IMR-90 (cell line): Measurements from ENCODE around the gene PTRHD1. TPM values are rescaled to one million over a fixed set of nuclear protein-coding genes. Genes with fewer than 3 reads are reported as not detected.

Experiments
- ATAC-seq: fragments of 200-7000 bp; cut with Tn5 transposase; 2 replicates; pipeline ENCODE4 v1.9.1; 2020; ENCODE audit warnings: low read depth, mild to moderate bottlenecking, moderate library complexity
- BruUV-seq: library from RNA; stranded (reverse); fragments of 400-500 nt; replicated peaks from 2 replicates; lab custom pipeline; 2021; lab: Mats Ljungman, UMichigan
- CTCF ChIA-PET: fragments of 300-600 bp; formaldehyde crosslinking; extraction: SDS; loops from one replicate; lab custom pipeline; 2021; ENCODE audit warnings: antibody characterized with exemption; lab: Yijun Ruan, JAX
- POLR2A ChIA-PET: fragments of 300-600 bp; sonication (Branson Sonifier 250); formaldehyde crosslinking; loops from one replicate; lab custom pipeline; 2022; ENCODE audit warnings: antibody characterized with exemption; ENCODE audit not compliant: unreplicated experiment; lab: Charles Lee
- DNase-seq: peaks from one replicate; pipeline ENCODE4 v3.0.0; 2013
- H2AFZ ChIP-seq: replicated peaks from 2 replicates; pipeline ENCODE3; 2013; ENCODE audit warnings: low read length, mild to moderate bottlenecking; ENCODE audit not compliant: poor library complexity
- H2AK5ac ChIP-seq: 2 replicates; pipeline ENCODE4 v1.6.1; 2013; ENCODE audit warnings: low read depth, low read length, inconsistent platforms
- H2AK9ac ChIP-seq: replicated peaks from 2 replicates; pipeline ENCODE3; 2013; ENCODE audit warnings: mild to moderate bottlenecking, low read depth, low read length, moderate library complexity; ENCODE audit not compliant: poor library complexity
- H2BK120ac ChIP-seq: 2 replicates; pipeline ENCODE4 v1.6.1; 2013; ENCODE audit warnings: low read depth, low read length, inconsistent platforms
- H2BK15ac ChIP-seq: 3 replicates; pipeline ENCODE4 v1.6.1; 2013; ENCODE audit warnings: low read depth, low read length, inconsistent platforms
- H2BK20ac ChIP-seq: 2 replicates; pipeline ENCODE4 v1.6.1; 2013; ENCODE audit warnings: low read depth, mild to moderate bottlenecking, inconsistent platforms, low read length, moderate library complexity
- H2BK5ac ChIP-seq: 2 replicates; pipeline ENCODE4 v1.6.1; 2013; ENCODE audit warnings: mild to moderate bottlenecking, low read depth, low read length, inconsistent platforms; ENCODE audit not compliant: poor library complexity, severe bottlenecking
- H3K14ac ChIP-seq: replicated peaks from 2 replicates; pipeline ENCODE4 v1.6.1; 2013; ENCODE audit warnings: low read depth, low read length, inconsistent platforms
- H3K18ac ChIP-seq: 2 replicates; pipeline ENCODE4 v1.6.1; 2013; ENCODE audit warnings: low read depth, low read length, control low read depth
- H3K23ac ChIP-seq: 2 replicates; pipeline ENCODE4 v1.6.1; 2013; ENCODE audit warnings: low read depth, low read length, inconsistent platforms
- H3K27ac ChIP-seq: 2 replicates; pipeline ENCODE4 v1.5.1; 2013; ENCODE audit warnings: mild to moderate bottlenecking, control low read depth, low read length; ENCODE audit not compliant: insufficient read depth
- H3K27me3 ChIP-seq: 2 replicates; pipeline ENCODE4 v1.6.1; 2013; ENCODE audit warnings: low read length; ENCODE audit not compliant: control insufficient read depth, insufficient read depth
- H3K36me3 ChIP-seq: 2 replicates; pipeline ENCODE4 v1.6.1; 2013; ENCODE audit warnings: low read length, mixed read lengths; ENCODE audit not compliant: control insufficient read depth, insufficient read depth
- H3K4ac ChIP-seq: 2 replicates; pipeline ENCODE4 v1.6.1; 2013; ENCODE audit warnings: low read depth, low read length, inconsistent platforms
- H3K4me1 ChIP-seq: 2 replicates; pipeline ENCODE4 v1.6.1; 2013; ENCODE audit warnings: low read length, mixed read lengths; ENCODE audit not compliant: control insufficient read depth, insufficient read depth
- H3K4me2 ChIP-seq: 2 replicates; pipeline ENCODE4 v1.6.1; 2013; ENCODE audit warnings: low read depth, mild to moderate bottlenecking, control low read depth, low read length, moderate library complexity
- H3K4me3 ChIP-seq: 2 replicates; pipeline ENCODE4 v1.5.1; 2013; ENCODE audit warnings: low read depth, mild to moderate bottlenecking, control low read depth, low read length, moderate library complexity; ENCODE audit not compliant: insufficient read depth
- H3K56ac ChIP-seq: 2 replicates; pipeline ENCODE4 v1.6.1; 2013; ENCODE audit warnings: low read length, inconsistent platforms; ENCODE audit not compliant: insufficient read depth; ENCODE audit errors: extremely low read depth
- H3K79me1 ChIP-seq, 2 experiments: 2 replicates each; pipeline ENCODE4 v1.6.1; 2013; ENCODE audit warnings: low read length in 2 of 2, inconsistent platforms in 1 of 2, low read depth in 1 of 2
- H3K9ac ChIP-seq: 2 replicates; pipeline ENCODE4 v1.6.1; 2013; ENCODE audit warnings: low read depth, low read length, control low read depth
- H3K9me1 ChIP-seq: 2 replicates; pipeline ENCODE4 v1.6.1; 2013; ENCODE audit warnings: low read length, inconsistent platforms; ENCODE audit not compliant: insufficient read depth
- H3K9me3 ChIP-seq: 2 replicates; pipeline ENCODE4 v1.6.1; 2013; ENCODE audit warnings: low read length; ENCODE audit not compliant: control insufficient read depth, insufficient read depth
- H4K20me1 ChIP-seq: 2 replicates; pipeline ENCODE4 v1.6.1; 2013; ENCODE audit warnings: low read length, inconsistent platforms; ENCODE audit not compliant: insufficient read depth
- H4K5ac ChIP-seq: 2 replicates; pipeline ENCODE4 v1.6.1; 2013; ENCODE audit warnings: mild to moderate bottlenecking, low read depth, low read length, control low read depth
- H4K8ac ChIP-seq, 2 experiments: 2 replicates each; pipeline ENCODE4 v1.6.1; 2013; ENCODE audit warnings: low read depth in 2 of 2, low read length in 2 of 2, control low read depth in 1 of 2, inconsistent platforms in 1 of 2
- H4K91ac ChIP-seq: 2 replicates; pipeline ENCODE4 v1.6.1; 2013; ENCODE audit warnings: low read depth, low read length, inconsistent platforms; ENCODE audit not compliant: insufficient read depth
- BHLHE40 ChIP-seq: fragments of 150-350 bp; IDR thresholded peaks from 2 replicates; pipeline ENCODE4 v1.6.1; 2016; ENCODE audit warnings: mild to moderate bottlenecking, low read depth, low read length
- CEBPB ChIP-seq: IDR thresholded peaks from 2 replicates; pipeline ENCODE4 v1.6.1; 2012; ENCODE audit warnings: low read depth, low read length, improper control_type of control experiment
- CTCF ChIP-seq: conservative IDR thresholded peaks from 2 replicates; pipeline ENCODE4 v1.5.1; 2012; ENCODE audit warnings: mild to moderate bottlenecking, low read depth, low read length, improper control_type of control experiment
- FOS ChIP-seq: fragments of 150-350 bp; IDR thresholded peaks from 2 replicates; pipeline ENCODE4 v1.6.1; 2016; ENCODE audit warnings: low read depth, low read length
- MAFK ChIP-seq: IDR thresholded peaks from 2 replicates; pipeline ENCODE4 v1.6.1; 2012; ENCODE audit warnings: low read depth, low read length, improper control_type of control experiment
- MAZ ChIP-seq: IDR thresholded peaks from 2 replicates; pipeline ENCODE4 v1.6.1; 2012; ENCODE audit warnings: low read depth, mild to moderate bottlenecking, low read length, improper control_type of control experiment, moderate library complexity, borderline replicate concordance
- MXI1 ChIP-seq: IDR thresholded peaks from 2 replicates; pipeline ENCODE4 v1.6.1; 2012; ENCODE audit warnings: low read depth, mild to moderate bottlenecking, low read length, moderate library complexity, borderline replicate concordance
- RAD21 ChIP-seq: IDR thresholded peaks from 2 replicates; pipeline ENCODE4 v1.6.1; 2012; ENCODE audit warnings: low read length, improper control_type of control experiment
- RCOR1 ChIP-seq: IDR thresholded peaks from 2 replicates; pipeline ENCODE4 v1.6.1; 2012; ENCODE audit warnings: mild to moderate bottlenecking, low read length, improper control_type of control experiment; ENCODE audit not compliant: insufficient replicate concordance
- SMC3 ChIP-seq: fragments of 150-350 bp; IDR thresholded peaks from 2 replicates; pipeline ENCODE4 v1.6.1; 2016; ENCODE audit warnings: low read depth, mild to moderate bottlenecking, antibody characterized with exemption, low read length, moderate library complexity
- WGBS, 2 experiments: methylation state at CpG; one replicate each; pipeline versions ENCODE4 v1.1.5 to v1.1.7; 2013; ENCODE audit warnings: missing lambda C conversion rate in 2 of 2; ENCODE audit not compliant: insufficient read length in 1 of 2; ENCODE audit errors: extremely low coverage in 2 of 2; 5-methylcytosine and 5-hydroxymethylcytosine counted together
- dilution Hi-C: fragments of 300-500 bp; cut with HindIII; formaldehyde crosslinking; loops from one replicate; pipeline ENCODE4 v1.14.3; 2018; ENCODE audit warnings: low sequenced_read_pairs; ENCODE audit not compliant: unreplicated experiment
- in situ Hi-C: fragments of 300-500 bp; cut with MboI; formaldehyde crosslinking; loops from 3 replicates; pipeline ENCODE4 v1.14.3; 2019; ENCODE audit warnings: low sequenced_read_pairs, inconsistent platforms, mixed read lengths
- intact Hi-C: fragments of 100-400 bp; cut with micrococcal nuclease; formaldehyde crosslinking; loops from 2 replicates; pipeline ENCODE4 v1.10.0; 2022
- polyA plus RNA-seq, 3 experiments: library from polyadenylated mRNA; depleted of rRNA; stranded (reverse); fragments of >200 nt; gene quantifications; 2 replicates each; pipeline ENCODE4 v1.2.3, GENCODE V29; 2012; ENCODE audit warnings: low replicate concordance in 1 of 3
- total RNA-seq: library from RNA; depleted of rRNA; stranded (reverse); fragments of >200 nt; gene quantifications from 2 replicates; pipeline ENCODE4 v1.2.3, GENCODE V29; 2012
- TF ChIP-seq, protein P1 (sequence below): fragments of 150-350 bp; IDR thresholded peaks from 2 replicates; pipeline ENCODE4 v1.6.1; 2016; ENCODE audit warnings: low read depth, mild to moderate bottlenecking, low read length, moderate library complexity, borderline replicate concordance
- TF ChIP-seq, protein P2 (sequence below): fragments of 150-350 bp; IDR thresholded peaks from 2 replicates; pipeline ENCODE4 v1.6.1; 2017; ENCODE audit warnings: mild to moderate bottlenecking, antibody characterized with exemption, low read length, low read depth

Gene PTRHD1
- total and polyA plus RNA-seq, 2 of the 4 experiments (the other 2 are of a cell fraction), result 11.7 to 30.9 TPM

DNA sequence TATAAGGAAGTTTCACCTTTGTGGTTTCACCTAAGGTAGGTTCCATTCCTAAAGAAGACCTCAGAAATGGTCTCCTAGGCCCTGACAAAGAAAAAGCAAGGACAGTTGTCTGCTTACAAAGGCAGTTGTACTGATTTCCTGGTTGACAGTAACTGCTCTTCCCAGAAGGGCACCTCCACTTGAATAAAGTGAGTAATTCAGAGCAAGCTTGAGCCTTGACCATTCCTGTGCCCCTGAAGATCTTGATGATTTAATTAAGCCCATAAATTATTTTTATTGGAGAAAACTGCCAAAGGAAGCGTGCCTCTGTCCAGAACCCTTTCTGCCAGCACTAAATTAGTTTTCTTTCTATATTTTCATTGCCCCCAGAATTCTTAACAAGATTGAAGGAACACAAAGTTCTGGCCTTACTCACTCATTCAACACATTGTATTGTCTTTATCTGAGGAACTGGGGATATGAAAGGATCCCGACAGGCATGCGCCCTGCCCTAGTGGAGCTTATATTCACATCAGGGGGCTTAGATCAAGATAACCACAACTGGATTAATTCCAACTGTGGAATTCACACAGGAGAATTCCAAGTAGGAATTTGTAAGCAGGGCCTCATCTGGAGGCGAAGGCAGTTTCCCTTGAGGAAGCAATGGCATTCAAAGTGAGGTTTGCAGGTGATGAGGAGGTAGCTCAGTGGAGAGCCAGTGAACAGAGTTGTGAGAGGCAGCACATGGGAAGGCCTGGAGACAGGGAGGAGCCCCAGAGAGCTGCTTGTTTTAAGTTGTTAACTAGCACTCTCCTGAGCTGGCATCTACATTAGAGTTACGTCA, 21.2 kb downstream of the PTRHD1 start:
- H3K27me3 ChIP-seq, result no peaks in the 10 kb centered on the region
- no peak overlapping the region for H2BK120ac ChIP-seq
- no peak overlapping the region for H4K91ac ChIP-seq
- no peak overlapping the region for H3K27ac ChIP-seq
- no peak overlapping the region for H3K18ac ChIP-seq
- DNase-seq, result no peak
- no peak overlapping the region for H4K8ac ChIP-seq
- no peak overlapping the region for H2AK5ac ChIP-seq
- 100% methylated on average over 1 of the region's 5 CpGs; no CpG with 5 or more reads in 1 of the 2 experiments for WGBS, 2 experiments
- no peak overlapping the region for H3K4me3 ChIP-seq
- no peak overlapping the region for H3K4me2 ChIP-seq
- H3K4ac ChIP-seq, result no peak overlapping the region
- in situ Hi-C loops (no loop called here), dilution Hi-C loops (no loop called here), intact Hi-C loops (no loop called here)
- H3K9me1 ChIP-seq, result no peaks in the 10 kb centered on the region
- no peak for ATAC-seq
- no peak overlapping the region for H3K56ac ChIP-seq
- 0 out of 2 replicates have a peak overlapping the region, but pooled peaks have one; percentile 26 for H3K14ac ChIP-seq
- no peak overlapping the region for H3K9ac ChIP-seq
- no peak overlapping the region for H4K5ac ChIP-seq
- ChIA-PET CTCF (no interaction called here), POLR2A (no interaction called here)
- no peak overlapping the region for H2BK5ac ChIP-seq
- no peak overlapping the region for H2AFZ ChIP-seq
- no TSS peak for BruUV-seq
- H3K9me3 ChIP-seq, result no peaks in the 10 kb centered on the region
- TF ChIP-seq SMC3, result no peak
- TF ChIP-seq, protein P1, sequence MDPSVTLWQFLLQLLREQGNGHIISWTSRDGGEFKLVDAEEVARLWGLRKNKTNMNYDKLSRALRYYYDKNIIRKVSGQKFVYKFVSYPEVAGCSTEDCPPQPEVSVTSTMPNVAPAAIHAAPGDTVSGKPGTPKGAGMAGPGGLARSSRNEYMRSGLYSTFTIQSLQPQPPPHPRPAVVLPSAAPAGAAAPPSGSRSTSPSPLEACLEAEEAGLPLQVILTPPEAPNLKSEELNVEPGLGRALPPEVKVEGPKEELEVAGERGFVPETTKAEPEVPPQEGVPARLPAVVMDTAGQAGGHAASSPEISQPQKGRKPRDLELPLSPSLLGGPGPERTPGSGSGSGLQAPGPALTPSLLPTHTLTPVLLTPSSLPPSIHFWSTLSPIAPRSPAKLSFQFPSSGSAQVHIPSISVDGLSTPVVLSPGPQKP, result no peak
- TF ChIP-seq, protein P2, sequence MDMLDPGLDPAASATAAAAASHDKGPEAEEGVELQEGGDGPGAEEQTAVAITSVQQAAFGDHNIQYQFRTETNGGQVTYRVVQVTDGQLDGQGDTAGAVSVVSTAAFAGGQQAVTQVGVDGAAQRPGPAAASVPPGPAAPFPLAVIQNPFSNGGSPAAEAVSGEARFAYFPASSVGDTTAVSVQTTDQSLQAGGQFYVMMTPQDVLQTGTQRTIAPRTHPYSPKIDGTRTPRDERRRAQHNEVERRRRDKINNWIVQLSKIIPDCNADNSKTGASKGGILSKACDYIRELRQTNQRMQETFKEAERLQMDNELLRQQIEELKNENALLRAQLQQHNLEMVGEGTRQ, result no peak
- no peak for TF ChIP-seq RAD21
- no peak for TF ChIP-seq MAZ
- no peak for TF ChIP-seq FOS
- no peak for TF ChIP-seq CTCF
- TF ChIP-seq BHLHE40, result no peak
- TF ChIP-seq CEBPB, result no peak
- TF ChIP-seq RCOR1, result no peak
- no peak for TF ChIP-seq MXI1
- no peak for TF ChIP-seq MAFK
- no peak overlapping the region for H2BK15ac ChIP-seq
- H2BK20ac ChIP-seq, result no peak overlapping the region
- H3K23ac ChIP-seq, result no peak overlapping the region
- H2AK9ac ChIP-seq, result no peak overlapping the region
- no peaks in the 10 kb centered on the region for H3K4me1 ChIP-seq
- no peaks in the 10 kb centered on the region for H3K79me1 ChIP-seq
- H4K20me1 ChIP-seq, result no peaks in the 10 kb centered on the region
- peaks cover 9% of the 10 kb centered on the region; the same call in 1 of the 2 replicates for H3K36me3 ChIP-seq
